Right lobe of liver (tissue), 6 donors: ENCODE results near the gene LBX2. TPM values are rescaled to one million over a fixed set of nuclear protein-coding genes. Genes with fewer than 3 reads are reported as not detected.

ENCODE experiments used
- ATAC-seq, 4 donors: fragments of 200-7000 bp; cut with Tn5 transposase; one replicate each; pipeline ENCODE4 v1.9.1; 2020; ENCODE audit warnings: mild to moderate bottlenecking in 4 of 4, moderate library complexity in 4 of 4
- DNase-seq, 3 donors: peaks; one replicate each; pipeline ENCODE4 v3.0.0-alpha.2; 2020
- H3K27ac ChIP-seq, 3 donors: fragments of 200-600 bp; one replicate each; pipeline ENCODE4 v1.8.0; 2022
- H3K27me3 ChIP-seq, 2 donors: fragments of 200-600 bp; one replicate each; pipeline ENCODE4 v1.8.0; 2022
- H3K36me3 ChIP-seq, 4 donors: fragments of 200-600 bp; sonication (generic) in 1 of 4; one replicate each; pipeline versions ENCODE4 v1.5.1 to v1.8.0; 2017 to 2022; ENCODE audit warnings: control low read depth in 1 of 4
- H3K4me1 ChIP-seq, 4 donors: fragments of 200-600 bp; sonication (generic) in 1 of 4; one replicate each; pipeline versions ENCODE4 v1.5.1 to v1.8.0; 2017 to 2022; ENCODE audit warnings: control low read depth in 1 of 4
- H3K4me3 ChIP-seq, 3 donors: fragments of 200-600 bp; one replicate each; pipeline ENCODE4 v1.8.0; 2022
- H3K9me3 ChIP-seq, 4 donors: fragments of 200-600 bp; sonication (generic) in 1 of 4; one replicate each; pipeline versions ENCODE4 v1.5.1 to v1.8.0; 2017 to 2022; ENCODE audit warnings: control low read depth in 1 of 4
- POLR2A ChIP-seq: fragments of 450-650 bp; IDR thresholded peaks from one replicate; pipeline ENCODE4 v1.6.1; 2017; ENCODE audit warnings: antibody characterized with exemption, mild to moderate bottlenecking
- WGBS: methylation state at CpG from one replicate; pipeline ENCODE4 v1.1.6; 2018; ENCODE audit warnings: low coverage, low lambda C conversion rate; ENCODE audit not compliant: insufficient coverage; ENCODE audit errors: missing lambda C conversion rate; 5-methylcytosine and 5-hydroxymethylcytosine counted together
- intact Hi-C, 2 donors: fragments of 100-400 bp; cut with DNase I; formaldehyde crosslinking; loops; one replicate each; pipeline versions ENCODE4 v1.11.2 to v1.14.1; 2022
- total RNA-seq, 6 experiments: library from RNA; depleted of rRNA in 2 of 6; stranded (reverse); fragments of >200 nt in 2 of 6; fragmentation: NEBNext Ultra II Directional in 3 of 6; extraction: Animal tissue kit (Norgen Biotek cat#: 25700) in 3 of 6; gene quantifications; one replicate each; pipeline versions ENCODE4 v1.1.0 to v1.2.4, GENCODE V29; 2016 to 2023
- TF ChIP-seq, protein P1 (sequence below), 4 donors: fragments of 200-600 bp in 3 of 4; fragments of 450-650 bp in 1 of 4; IDR thresholded peaks; one replicate each; pipeline versions ENCODE4 v1.5.1 to v1.8.0; 2016 to 2022; ENCODE audit warnings: antibody characterized with exemption in 4 of 4, mild to moderate bottlenecking in 2 of 4
- donor health status: DM: no; HTN: yes; CAD: no.
- donor health status: DM: no; HTN: no; CAD: no.
- donor health status: DM: no; HTN: no; CAD: no.
- donor health status: DM: no; HTN: yes; CAD: no.
- donor health status: DM: no; HTN: yes; CAD: no.

Gene LBX2
- total RNA-seq, 6 experiments from 2014 or later: 1.4 to 8.4 (median 5.8) TPM

DNA sequence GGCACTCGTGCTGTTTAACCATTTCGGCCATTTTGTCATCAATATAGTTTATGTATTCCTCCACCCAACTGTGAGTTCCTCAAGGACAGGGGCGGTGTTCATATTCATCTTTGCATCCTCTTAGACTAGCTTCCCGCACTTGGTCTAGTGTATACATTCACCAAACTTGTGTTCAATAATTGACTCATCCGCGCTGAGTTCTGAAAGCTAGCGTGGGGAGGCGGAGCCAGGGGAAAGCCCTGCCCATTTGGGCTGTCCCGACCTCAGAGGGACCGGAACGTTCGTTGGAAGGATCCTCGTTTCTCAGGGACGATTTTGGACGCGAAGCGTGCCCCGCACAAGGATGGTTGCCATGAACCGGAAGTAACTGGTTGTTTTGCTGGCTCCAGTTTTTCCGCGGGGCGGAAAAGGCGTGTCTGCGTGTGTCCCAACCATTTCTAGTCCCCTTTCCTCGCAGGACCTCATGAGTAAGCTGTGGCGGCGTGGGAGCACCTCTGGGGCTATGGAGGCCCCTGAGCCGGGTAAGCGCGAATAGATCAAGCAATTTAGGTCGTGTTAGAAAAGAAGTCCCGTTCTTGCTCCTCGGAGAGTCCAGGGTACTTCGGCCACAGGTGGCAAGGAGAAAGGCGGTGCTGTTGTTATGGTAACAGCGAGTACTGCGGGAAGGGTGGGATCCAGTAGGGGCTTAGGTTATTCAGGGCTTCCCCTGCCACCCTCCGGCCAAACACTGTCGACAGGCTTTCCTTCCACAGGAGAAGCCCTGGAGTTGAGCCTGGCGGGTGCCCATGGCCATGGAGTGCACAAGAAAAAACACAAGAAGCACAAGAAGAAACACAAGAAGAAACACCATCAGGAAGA lies 44.5 kb downstream of the LBX2 start, which contains the start of gene INO80B:
Gene INO80B, plus strand, starts transcription at position 434 of the 858 bp plus-strand sequence. Its CDS starts 30 bp downstream, at position 464.
- Histone ChIP-seq H3K4me1 (peaks cover 0 to 22% (median 4%) of the 10 kb centered on the region in 4 donors), H3K27ac (peak within 1 kb of the TSS in 2 of 3 donors; percentile 44 to 50), H3K27me3 (no peaks in the 10 kb centered on the region), H3K36me3 (no peaks in the 10 kb centered on the region), H3K4me3 (peak within 1 kb of the TSS; percentile 62 to 82 (median 73)), H3K9me3 (no peaks in the 10 kb centered on the region)
- DNase-seq: peak; percentile 92 to 96 (median 96)
- TF ChIP-seq, protein P1, sequence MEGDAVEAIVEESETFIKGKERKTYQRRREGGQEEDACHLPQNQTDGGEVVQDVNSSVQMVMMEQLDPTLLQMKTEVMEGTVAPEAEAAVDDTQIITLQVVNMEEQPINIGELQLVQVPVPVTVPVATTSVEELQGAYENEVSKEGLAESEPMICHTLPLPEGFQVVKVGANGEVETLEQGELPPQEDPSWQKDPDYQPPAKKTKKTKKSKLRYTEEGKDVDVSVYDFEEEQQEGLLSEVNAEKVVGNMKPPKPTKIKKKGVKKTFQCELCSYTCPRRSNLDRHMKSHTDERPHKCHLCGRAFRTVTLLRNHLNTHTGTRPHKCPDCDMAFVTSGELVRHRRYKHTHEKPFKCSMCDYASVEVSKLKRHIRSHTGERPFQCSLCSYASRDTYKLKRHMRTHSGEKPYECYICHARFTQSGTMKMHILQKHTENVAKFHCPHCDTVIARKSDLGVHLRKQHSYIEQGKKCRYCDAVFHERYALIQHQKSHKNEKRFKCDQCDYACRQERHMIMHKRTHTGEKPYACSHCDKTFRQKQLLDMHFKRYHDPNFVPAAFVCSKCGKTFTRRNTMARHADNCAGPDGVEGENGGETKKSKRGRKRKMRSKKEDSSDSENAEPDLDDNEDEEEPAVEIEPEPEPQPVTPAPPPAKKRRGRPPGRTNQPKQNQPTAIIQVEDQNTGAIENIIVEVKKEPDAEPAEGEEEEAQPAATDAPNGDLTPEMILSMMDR (IDR thresholded peaks at IDR 0.05): no peak
- no peak for TF ChIP-seq POLR2A
- under 1% methylated on average over 40 of the region's 40 CpGs for WGBS
- intact Hi-C loops: no loop called here
- peak; percentile 76 to 77 (median 77) for ATAC-seq

DNA sequence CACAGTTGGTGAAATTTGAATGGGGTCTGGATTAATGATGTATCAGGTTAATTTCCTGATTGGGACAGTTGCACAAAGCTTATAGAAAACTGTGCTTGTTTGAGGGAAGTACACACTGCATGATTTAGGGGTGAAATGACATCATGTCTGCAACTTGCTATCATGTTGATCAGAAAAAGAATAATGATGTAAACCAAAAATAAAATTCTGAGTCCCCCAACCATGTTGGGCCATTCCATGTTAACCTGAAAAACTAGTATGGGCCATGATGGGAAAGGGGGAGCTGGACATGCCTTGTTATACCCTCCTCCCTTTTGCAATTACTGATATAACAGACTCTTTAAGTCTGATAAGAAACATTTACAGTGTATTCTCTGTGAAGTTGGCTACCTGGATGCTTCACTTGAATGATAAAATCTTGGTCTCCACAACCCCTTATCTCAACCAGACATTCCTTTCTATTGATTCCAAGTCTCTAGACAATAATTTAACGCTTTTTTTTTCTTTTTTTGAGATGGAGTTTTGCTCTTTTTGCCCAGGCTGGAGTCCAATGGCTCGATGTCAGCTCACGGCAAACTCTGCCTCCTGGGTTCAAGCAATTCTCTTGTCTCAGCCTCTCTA lies 48.7 kb downstream of the LBX2 start:
- WGBS: 100% methylated on average over 2 of the region's 3 CpGs
- no peaks in the 10 kb centered on the region for H3K9me3 ChIP-seq
- intact Hi-C loops: no loop called here
- no peak overlapping the region for H3K27ac ChIP-seq
- no peaks in the 10 kb centered on the region for H3K36me3 ChIP-seq
- ATAC-seq (no peak), DNase-seq (no peak)
- H3K4me3 ChIP-seq: no peak overlapping the region
- peaks cover 0 to 30% (median 10%) of the 10 kb centered on the region in 4 donors for H3K4me1 ChIP-seq
- no peaks in the 10 kb centered on the region for H3K27me3 ChIP-seq
- TF ChIP-seq, protein P1 (IDR thresholded peaks at IDR 0.05): no peak
- TF ChIP-seq POLR2A: no peak

DNA sequence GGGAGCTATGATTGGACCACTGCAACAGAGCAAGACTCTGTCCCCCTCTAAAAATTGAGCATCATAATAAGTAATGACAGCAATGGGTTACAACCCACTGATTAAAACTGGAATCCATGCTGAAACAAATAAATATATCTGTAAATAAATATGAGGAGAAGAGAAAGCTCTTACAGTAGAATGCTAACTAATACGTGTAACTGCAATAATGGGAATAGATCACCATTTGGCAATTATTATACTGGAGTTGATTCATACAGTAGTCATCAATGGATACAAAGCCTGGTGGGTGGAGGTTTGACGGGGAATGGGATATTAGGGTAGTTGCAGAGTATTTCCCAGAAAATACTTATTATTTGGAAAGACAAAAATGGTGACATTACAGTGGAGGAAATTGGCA lies 50.6 kb downstream of the LBX2 start:
- peaks cover 0 to 43% (median 19%) of the 10 kb centered on the region in 4 donors for H3K4me1 ChIP-seq
- WGBS: 90% methylated on average over 2 of the region's 2 CpGs
- TF ChIP-seq, protein P1 (IDR thresholded peaks at IDR 0.05): no peak
- TF ChIP-seq POLR2A: no peak
- DNase-seq: no peak
- H3K4me3 ChIP-seq: no peak overlapping the region
- intact Hi-C loops: no loop called here
- ATAC-seq: no peak
- H3K27ac ChIP-seq: no peak overlapping the region
- H3K36me3 ChIP-seq: no peaks in the 10 kb centered on the region
- H3K9me3 ChIP-seq: no peaks in the 10 kb centered on the region
- H3K27me3 ChIP-seq: no peaks in the 10 kb centered on the region

Other genes starting within 250 kb of the LBX2 start
- gene SLC4A5, start 156.2 kb downstream of the LBX2 start, total RNA-seq: 1 to 10 TPM in 2 of 6 experiments, under 1 TPM in 4; 0.12 to 1.2 (median 0.68) TPM
- gene DCTN1, start 119.3 kb downstream of the LBX2 start, total RNA-seq: 10 to 100 TPM; 33.7 to 47.9 (median 37.3) TPM
- gene C2orf81, start 78.0 kb downstream of the LBX2 start, total RNA-seq: under 1 TPM in 5 of 6 experiments, not detected in 1; 0.18 to 0.56 (median 0.31) TPM
- gene WDR54, start 77.9 kb downstream of the LBX2 start, total RNA-seq: 1 to 10 TPM; 1.6 to 5.3 (median 2.2) TPM
- 100 to 1,000 TPM in 2 of 6 experiments, 10 to 100 TPM in 4; 61.5 to 103 (median 83.0) TPM for gene RTKN, start 57.7 kb downstream of the LBX2 start, total RNA-seq
- gene INO80B, start 44.5 kb downstream of the LBX2 start, total RNA-seq: 10 to 100 TPM in 5 of 6 experiments, 1 to 10 TPM in 1; 3.4 to 20.3 (median 18.8) TPM
- 10 to 100 TPM; 29.6 to 37.6 (median 32.2) TPM for gene WBP1, start 41.2 kb downstream of the LBX2 start, total RNA-seq
- 10 to 100 TPM; 41.0 to 45.2 (median 43.6) TPM for gene MOGS, start 34.2 kb downstream of the LBX2 start, total RNA-seq
- gene MRPL53, start 26.9 kb downstream of the LBX2 start, total RNA-seq: 10 to 100 TPM; 10.7 to 51.9 (median 42.6) TPM
- 10 to 100 TPM in 3 of 6 experiments, 1 to 10 TPM in 3; 5.9 to 15.4 (median 11.2) TPM for gene CCDC142, start 16.6 kb downstream of the LBX2 start, total RNA-seq
- gene TTC31, start 16.5 kb downstream of the LBX2 start, total RNA-seq: 10 to 100 TPM; 14.5 to 31.5 (median 26.7) TPM
- gene PCGF1, start 8.1 kb upstream of the LBX2 start, total RNA-seq: 10 to 100 TPM in 5 of 6 experiments, 1 to 10 TPM in 1; 9.6 to 17.5 (median 13.3) TPM
- gene TLX2, start 14.8 kb upstream of the LBX2 start, total RNA-seq: not detected
- not detected for gene DQX1, start 26.6 kb upstream of the LBX2 start, total RNA-seq
- 100 to 1,000 TPM in 1 of 6 experiments, 10 to 100 TPM in 5; 64.6 to 109 (median 80.4) TPM for gene AUP1, start 30.1 kb upstream of the LBX2 start, total RNA-seq
- 10 to 100 TPM; 12.3 to 20.3 (median 15.2) TPM for gene HTRA2, start 30.3 kb upstream of the LBX2 start, total RNA-seq
- gene LOXL3, start 54.3 kb upstream of the LBX2 start, total RNA-seq: 1 to 10 TPM in 5 of 6 experiments, under 1 TPM in 1; 0.92 to 3.3 (median 1.8) TPM
- gene DOK1, start 55.1 kb upstream of the LBX2 start, total RNA-seq: 1 to 10 TPM; 1.9 to 3.7 (median 3.2) TPM
- not detected for gene M1AP, start 148.7 kb upstream of the LBX2 start, total RNA-seq
- gene SEMA4F, start 154.6 kb upstream of the LBX2 start, total RNA-seq: 1 to 10 TPM; 1.1 to 2.3 (median 1.6) TPM